ENCODE measurements around the gene MED22.
A peak's percentile ranks its signal among the peaks of the same experiment; 100 is the strongest.
"Not testable (repeated sequence)": the region's sequence is repeated elsewhere in the genome, so short reads cannot be mapped to it uniquely, and the experiment has no call there.

MED22 gene

DNA sequence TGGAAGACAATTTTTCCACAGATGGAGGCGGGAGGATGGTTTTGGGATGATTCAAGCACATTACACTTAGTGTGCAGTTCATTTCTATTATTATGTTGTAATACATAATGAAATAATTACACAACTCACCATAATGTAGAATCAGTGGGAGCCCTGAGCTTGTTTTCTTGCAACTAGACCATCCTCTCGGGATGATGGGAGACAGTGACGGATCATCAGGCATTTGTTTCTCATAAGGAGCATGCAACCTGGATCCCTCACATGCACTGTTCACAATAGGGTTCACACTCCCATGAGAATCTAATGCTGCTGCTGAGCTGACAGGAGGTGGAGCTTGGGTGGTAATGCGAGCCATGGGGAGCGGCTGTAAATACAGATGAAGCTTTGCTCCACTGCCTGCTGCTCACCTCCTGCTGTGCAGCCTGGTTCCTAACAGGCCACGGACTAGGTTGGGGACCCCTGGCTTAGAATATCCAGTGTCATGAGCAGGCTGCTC, 29.8 kb upstream of the MED22 start:
- no peak for TF ChIP-seq EZH2phosphoT487 (IDR thresholded peaks at IDR 0.05; ENCODE audit: borderline replicate concordance)
- TF ChIP-seq, protein P1, sequence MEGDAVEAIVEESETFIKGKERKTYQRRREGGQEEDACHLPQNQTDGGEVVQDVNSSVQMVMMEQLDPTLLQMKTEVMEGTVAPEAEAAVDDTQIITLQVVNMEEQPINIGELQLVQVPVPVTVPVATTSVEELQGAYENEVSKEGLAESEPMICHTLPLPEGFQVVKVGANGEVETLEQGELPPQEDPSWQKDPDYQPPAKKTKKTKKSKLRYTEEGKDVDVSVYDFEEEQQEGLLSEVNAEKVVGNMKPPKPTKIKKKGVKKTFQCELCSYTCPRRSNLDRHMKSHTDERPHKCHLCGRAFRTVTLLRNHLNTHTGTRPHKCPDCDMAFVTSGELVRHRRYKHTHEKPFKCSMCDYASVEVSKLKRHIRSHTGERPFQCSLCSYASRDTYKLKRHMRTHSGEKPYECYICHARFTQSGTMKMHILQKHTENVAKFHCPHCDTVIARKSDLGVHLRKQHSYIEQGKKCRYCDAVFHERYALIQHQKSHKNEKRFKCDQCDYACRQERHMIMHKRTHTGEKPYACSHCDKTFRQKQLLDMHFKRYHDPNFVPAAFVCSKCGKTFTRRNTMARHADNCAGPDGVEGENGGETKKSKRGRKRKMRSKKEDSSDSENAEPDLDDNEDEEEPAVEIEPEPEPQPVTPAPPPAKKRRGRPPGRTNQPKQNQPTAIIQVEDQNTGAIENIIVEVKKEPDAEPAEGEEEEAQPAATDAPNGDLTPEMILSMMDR (conservative IDR thresholded peaks at IDR 0.05; ENCODE audit: low read length): no peak
- H3F3A ChIP-seq (ENCODE audit: low read depth): no peaks in the 10 kb centered on the region
- H3K9me3 ChIP-seq (ENCODE audit: insufficient read depth, low read depth, low read length): no peaks in the 10 kb centered on the region
- no peaks in the 10 kb centered on the region for H3K27me3 ChIP-seq (ENCODE audit: insufficient read depth, low read length, poor library complexity, severe bottlenecking)
- no peaks in the 10 kb centered on the region for H3K36me3 ChIP-seq (ENCODE audit: insufficient read depth, low read length)
- H3K4me1 ChIP-seq (ENCODE audit: insufficient read depth, low read length, poor library complexity, severe bottlenecking): peaks cover 23% of the 10 kb centered on the region
- H3K4me3 ChIP-seq (ENCODE audit: low read length, poor library complexity, severe bottlenecking): no peak overlapping the region
- no peak overlapping the region for H2AFZ ChIP-seq (ENCODE audit: low read length)
- peaks cover 31% of the 10 kb centered on the region for H3K79me2 ChIP-seq (ENCODE audit: insufficient read depth, low read length)
- no peaks in the 10 kb centered on the region for H3K9me2 ChIP-seq (replicated peaks; ENCODE audit: low read depth, low read length)
- H3K9ac ChIP-seq (ENCODE audit: low read depth, low read length, poor library complexity, severe bottlenecking): no peak overlapping the region
- H3K4me2 ChIP-seq (ENCODE audit: low read depth, low read length, poor library complexity, severe bottlenecking): no peak overlapping the region
- peaks cover 29% of the 10 kb centered on the region for H4K20me1 ChIP-seq (ENCODE audit: insufficient read depth, low read length, poor library complexity, severe bottlenecking)

DNA sequence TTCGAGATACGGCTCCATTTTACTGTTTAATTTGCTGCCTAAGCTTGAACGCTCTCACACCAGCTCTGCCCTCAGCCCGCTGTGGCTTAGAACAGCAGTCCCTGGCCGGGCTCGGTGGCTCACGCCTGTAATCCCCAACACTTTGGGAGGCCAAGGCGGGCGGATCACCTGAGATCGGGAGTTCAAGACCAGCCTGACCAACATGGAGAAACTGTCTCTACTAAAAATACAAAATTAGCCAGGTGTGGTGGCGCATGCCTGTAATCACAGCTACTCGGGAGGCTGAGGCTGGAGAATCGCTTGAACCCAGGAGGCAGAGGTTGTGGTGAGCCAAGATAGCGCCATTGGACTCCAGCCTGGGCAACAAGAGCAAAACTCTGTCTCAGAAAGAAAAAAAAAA, 29.3 kb upstream of the MED22 start:
- Histone ChIP-seq H3K9ac (ENCODE audit: low read depth, low read length, poor library complexity, severe bottlenecking) (peak overlapping the region; percentile 76), H4K20me1 (ENCODE audit: insufficient read depth, low read length, poor library complexity, severe bottlenecking) (peaks cover 34% of the 10 kb centered on the region), H3K79me2 (ENCODE audit: insufficient read depth, low read length) (peaks cover 36% of the 10 kb centered on the region), H3K4me2 (ENCODE audit: low read depth, low read length, poor library complexity, severe bottlenecking) (peak overlapping the region; percentile 73), H3K4me3 (ENCODE audit: low read length, poor library complexity, severe bottlenecking) (peak overlapping the region; percentile 99), H3K4me1 (ENCODE audit: insufficient read depth, low read length, poor library complexity, severe bottlenecking) (peaks cover 28% of the 10 kb centered on the region)
- H3K36me3 ChIP-seq (ENCODE audit: insufficient read depth, low read length); H3K9me3 ChIP-seq (ENCODE audit: insufficient read depth, low read depth, low read length); H2AFZ ChIP-seq (ENCODE audit: low read length); H3F3A ChIP-seq (ENCODE audit: low read depth); H3K9me2 ChIP-seq (replicated peaks; ENCODE audit: low read depth, low read length); H3K27me3 ChIP-seq (ENCODE audit: insufficient read depth, low read length, poor library complexity, severe bottlenecking): not testable (repeated sequence)

DNA sequence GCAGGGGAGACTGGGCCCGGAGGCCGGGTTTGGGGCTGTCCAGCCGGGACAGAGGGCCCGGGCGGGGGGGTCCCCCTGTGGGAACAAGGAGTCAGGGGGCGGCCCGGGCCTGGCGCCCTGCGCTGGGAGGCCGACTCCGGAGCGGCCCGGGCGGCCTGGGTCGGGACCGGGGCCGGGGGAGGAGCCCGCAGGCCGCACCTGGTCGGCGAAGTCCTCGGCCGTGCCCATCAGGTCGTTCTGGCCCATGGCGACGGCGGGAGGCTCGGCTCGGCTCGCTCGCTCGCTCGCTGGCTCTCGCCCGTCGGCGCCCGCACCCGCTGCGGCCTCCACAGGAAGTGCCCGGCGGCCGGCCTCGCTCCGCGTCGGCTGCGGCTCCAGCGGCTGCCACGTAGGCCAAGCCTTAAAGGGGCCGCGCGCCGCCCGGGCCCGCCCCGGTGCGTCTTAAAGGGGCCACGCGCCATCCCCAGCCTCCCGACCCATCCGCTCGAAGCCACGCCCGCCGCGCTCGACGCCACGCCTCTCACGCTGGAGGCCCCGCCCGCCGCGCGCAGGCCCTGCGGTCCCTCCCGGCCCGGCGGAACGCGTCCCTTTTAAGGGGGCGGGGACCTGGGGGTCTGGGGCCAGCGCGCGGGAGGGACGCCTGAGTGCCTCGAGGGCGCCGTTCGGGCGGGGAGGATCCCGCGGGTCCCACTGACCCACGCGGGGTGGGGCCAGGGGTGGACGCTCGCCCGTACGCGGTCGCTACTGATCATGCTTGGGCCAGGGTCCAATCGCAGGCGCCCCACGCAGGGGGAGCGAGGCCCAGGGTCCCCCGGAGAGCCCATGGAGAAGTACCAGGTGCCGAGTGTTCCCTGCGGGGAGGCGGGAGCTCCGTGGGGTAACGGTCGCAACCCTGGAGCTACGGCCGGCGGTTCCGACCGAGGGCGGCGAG, 28.1 kb upstream of the MED22 start, which contains the start of the genes STKLD1 and SURF4:
STKLD1 (plus strand) TSS at position 643 of the 931 bp plus-strand sequence; CDS start at position 751, 108 bp downstream.
SURF4 (minus strand) TSS at position 337 of the 931 bp plus-strand sequence; CDS start at position 246, 91 bp downstream.
- Histone ChIP-seq H3K79me2 (ENCODE audit: insufficient read depth, low read length) (peaks cover 49% of the 10 kb centered on the region), H4K20me1 (ENCODE audit: insufficient read depth, low read length, poor library complexity, severe bottlenecking) (peaks cover 47% of the 10 kb centered on the region), H3K36me3 (ENCODE audit: insufficient read depth, low read length) (no peaks in the 10 kb centered on the region), H3K4me2 (ENCODE audit: low read depth, low read length, poor library complexity, severe bottlenecking) (peak within 1 kb of the TSS; percentile 84), H3K9me2 (replicated peaks; ENCODE audit: low read depth, low read length) (no peaks in the 10 kb centered on the region), H3K4me1 (ENCODE audit: insufficient read depth, low read length, poor library complexity, severe bottlenecking) (peaks cover 41% of the 10 kb centered on the region), H3K4me3 (ENCODE audit: low read length, poor library complexity, severe bottlenecking) (peak within 1 kb of the TSS; percentile 99), H3K27me3 (ENCODE audit: insufficient read depth, low read length, poor library complexity, severe bottlenecking) (no peaks in the 10 kb centered on the region), H3F3A (ENCODE audit: low read depth) (peaks cover 13% of the 10 kb centered on the region), H3K9ac (ENCODE audit: low read depth, low read length, poor library complexity, severe bottlenecking) (peak within 1 kb of the TSS; percentile 96), H3K9me3 (ENCODE audit: insufficient read depth, low read depth, low read length) (no peaks in the 10 kb centered on the region), H2AFZ (ENCODE audit: low read length) (peak within 1 kb of the TSS; percentile 89)
- TF ChIP-seq, protein P1 (conservative IDR thresholded peaks at IDR 0.05; ENCODE audit: low read length): no peak
- no peak for TF ChIP-seq EZH2phosphoT487 (IDR thresholded peaks at IDR 0.05; ENCODE audit: borderline replicate concordance)

All from Loucy (cell line).